Activated CD8-positive, alpha-beta memory T cell treated with anti-CD3 and anti-CD28 coated beads, Interleukin-2, amount 50 U/mL, for 4 hours (primary cell): Measurements from ENCODE around the gene BAZ2B.

Experiments used
- DNase-seq: peaks from one replicate; pipeline ENCODE4 v3.0.0-alpha.2; 2020

BAZ2B gene

DNA sequence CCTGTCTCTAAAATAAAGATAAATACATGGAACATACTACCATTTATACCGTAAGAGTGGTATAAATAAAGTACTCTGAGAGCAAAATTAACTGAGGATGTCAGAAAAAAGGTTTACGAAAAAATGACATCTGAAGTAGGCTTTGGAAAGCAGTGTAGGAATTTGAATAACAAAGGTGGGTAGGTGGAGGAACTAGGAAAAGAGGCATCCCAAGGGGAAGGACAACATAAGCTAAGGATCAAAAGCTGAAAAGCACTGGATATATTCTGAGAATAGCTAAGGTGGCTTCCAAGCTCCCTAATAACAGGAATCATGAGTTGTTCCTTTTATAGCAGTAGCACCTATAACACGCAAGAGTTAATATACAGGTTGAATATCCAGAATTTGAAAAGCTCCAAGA, 91.3 kb downstream of the BAZ2B start:
- no peak for DNase-seq

DNA sequence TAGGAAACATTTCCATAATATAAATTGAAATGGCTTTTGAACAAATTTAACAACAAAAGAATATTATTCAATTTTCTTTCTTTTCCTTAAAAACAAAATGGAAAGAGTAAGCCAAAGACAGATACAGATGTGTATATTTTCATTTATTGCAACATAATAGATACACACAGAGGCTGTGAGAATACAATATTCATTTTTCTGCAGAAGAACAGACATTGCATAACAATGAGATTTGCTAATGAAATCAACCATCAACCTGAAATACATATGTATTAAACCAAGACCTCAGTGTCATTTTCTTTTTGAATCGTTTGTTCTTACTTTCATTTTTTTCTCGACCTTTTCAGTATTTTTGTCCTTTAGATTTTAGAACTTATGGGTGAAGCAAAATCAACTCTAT, 95.1 kb downstream of the BAZ2B start:
- DNase-seq = no peak

DNA sequence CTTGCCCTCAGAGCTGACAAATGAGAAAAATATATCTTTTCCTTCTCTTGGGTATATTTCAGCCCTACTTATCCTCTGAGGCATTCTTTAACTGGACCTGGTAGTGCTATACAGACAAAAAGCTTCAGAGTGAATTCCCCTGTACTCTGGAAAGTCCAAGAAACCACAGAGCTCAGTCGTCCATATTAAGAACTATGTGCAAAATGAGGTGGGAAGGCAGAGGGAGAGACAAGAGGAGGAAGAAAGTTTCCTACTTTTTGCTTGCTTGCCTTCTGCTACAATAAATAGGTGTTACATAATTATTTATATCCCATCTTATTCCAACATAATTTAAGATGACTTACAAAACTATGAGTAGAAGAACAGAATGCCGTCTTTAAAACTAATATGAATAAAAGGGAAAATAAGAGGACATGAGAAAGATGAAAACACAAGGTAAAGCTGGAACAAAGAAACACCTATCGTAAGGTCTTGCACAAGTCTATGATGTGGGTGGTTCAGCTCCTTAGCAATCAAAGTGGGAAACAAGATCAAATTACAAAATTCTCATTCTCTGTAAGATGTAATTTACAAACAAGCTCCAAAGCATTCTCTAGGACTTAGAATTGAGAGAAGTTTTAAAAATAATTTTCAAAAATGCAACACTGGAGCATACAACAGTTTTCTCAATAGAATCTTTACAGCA, 97.9 kb downstream of the BAZ2B start:
- DNase-seq = no peak

DNA sequence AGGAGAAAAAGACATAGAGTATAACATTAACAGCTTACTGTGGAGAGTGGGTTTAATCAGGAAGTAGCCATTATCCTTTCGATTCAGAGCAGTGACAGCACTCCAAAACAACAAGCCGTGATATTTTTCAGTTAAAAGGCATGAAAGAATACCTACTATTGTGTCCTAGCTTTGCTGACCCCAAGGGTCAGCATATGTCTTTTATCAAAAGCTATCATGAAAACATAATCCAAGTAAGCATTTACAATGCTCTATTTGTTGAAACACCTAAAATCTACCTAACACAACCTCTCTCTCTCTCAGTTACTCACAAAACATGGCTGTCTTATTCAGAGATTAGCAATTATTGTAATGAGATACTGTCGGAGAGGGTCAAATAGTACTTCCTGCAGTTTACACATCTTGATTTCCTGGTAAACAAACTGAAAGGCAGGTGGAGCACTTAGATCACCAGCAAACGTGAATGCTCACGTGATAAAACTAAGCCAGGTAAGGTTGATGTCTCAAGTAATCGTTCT, 100.0 kb downstream of the BAZ2B start:
- no peak for DNase-seq

DNA sequence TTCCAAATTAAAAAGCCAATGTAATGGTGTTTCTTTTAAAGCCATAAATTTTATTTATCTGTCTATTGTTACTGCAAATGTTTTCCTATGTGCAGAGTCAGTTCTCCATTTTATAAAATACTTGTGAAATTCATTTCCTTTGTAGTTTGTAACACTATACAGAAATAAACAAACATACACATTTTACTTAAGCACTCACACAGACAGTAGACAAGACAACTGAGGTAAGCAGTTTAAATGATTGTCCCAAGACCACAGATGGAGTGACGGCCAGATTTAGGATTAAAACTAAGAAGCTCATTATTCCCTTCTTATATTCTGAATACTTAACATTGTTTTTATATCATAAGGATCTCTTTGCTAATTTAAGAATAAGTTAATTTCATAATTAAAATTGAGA, 100.9 kb downstream of the BAZ2B start:
- no peak for DNase-seq

DNA sequence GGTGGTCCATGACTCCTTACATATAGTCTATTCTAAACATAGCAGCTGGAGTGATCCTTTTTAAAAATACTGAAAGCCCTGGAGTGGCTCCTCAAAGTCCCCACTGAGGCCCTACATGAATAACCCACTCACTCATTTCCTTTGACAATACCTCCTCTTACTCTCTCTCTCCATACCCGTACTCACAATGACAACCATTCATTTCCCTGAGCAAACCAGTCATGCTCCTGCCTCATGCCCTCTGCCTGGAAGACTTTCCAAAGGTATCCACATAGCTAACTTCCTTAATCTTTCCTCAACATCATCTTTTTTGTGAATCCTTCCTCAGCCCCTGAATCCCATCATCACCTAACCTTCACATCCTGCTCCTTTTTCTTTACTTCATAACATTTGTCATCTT, 102.6 kb downstream of the BAZ2B start:
- no peak for DNase-seq

DNA sequence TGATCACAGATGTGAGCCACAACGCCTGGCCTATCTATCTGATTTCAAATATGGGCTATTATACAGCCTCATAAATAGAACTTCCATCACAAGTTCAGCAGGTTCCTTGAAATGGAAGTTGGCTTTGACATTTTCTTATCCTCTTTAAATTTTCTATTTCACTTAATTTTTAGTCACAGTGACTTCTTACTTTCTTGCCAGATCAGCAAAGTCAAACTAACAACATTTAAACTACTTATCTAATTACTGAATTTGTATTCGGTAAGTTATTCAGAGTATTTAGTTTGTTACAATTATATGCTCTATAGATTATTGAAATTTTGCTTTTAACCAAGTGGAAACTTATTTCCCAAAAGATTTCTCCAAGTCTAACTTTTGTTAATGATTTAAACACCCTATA, 108.2 kb downstream of the BAZ2B start:
- no peak for DNase-seq

DNA sequence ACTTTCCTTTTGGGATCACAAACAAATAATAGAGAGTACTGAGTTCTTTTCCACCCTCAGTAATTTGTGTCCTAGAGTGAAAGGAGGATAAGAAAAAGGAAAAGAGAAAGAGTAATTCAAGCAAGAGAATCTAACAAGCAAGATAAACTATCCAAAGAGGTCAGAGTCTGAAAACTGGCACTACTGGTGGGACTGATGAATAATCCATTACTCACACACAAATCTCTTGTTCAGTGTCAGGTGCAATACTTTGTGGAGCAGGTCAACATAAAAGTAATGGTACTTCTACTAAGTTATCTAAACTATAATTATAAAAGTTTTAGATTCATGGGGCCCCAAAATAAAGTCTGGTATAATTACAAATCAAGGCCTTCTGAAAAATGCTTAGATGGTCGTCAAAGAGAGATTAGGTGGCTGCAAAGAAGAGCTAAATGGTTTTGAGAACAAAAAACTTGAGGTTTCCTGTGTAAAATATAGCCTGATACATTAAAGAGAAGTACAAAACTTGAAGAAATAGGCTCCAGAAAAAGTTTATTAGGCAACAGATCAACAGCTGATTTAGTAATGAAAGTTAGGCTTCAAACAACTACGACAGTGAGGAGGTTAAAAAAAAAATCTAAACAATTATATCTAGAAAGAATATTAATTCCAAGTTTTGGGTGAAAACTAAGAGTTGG, 109.4 kb downstream of the BAZ2B start:
- DNase-seq = no peak

DNA sequence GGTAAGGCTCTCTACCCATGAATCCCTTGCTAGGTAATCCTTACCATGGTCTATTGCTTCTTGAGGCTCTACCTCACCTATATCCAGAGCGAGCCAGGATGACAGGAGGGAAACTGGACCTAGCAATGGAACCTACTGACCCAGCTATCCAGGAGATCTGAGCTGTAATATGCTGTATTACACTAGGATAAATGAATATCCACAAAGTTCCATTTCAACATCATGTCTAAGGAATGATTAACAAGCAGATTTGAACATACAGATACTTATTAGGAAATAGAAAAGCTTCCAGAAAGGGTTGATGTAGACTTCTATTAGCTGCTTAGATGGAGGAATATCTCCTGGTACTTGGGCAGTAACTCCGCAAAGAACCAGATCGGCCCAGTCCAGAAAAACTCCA, 110.1 kb downstream of the BAZ2B start:
- DNase-seq = no peak

DNA sequence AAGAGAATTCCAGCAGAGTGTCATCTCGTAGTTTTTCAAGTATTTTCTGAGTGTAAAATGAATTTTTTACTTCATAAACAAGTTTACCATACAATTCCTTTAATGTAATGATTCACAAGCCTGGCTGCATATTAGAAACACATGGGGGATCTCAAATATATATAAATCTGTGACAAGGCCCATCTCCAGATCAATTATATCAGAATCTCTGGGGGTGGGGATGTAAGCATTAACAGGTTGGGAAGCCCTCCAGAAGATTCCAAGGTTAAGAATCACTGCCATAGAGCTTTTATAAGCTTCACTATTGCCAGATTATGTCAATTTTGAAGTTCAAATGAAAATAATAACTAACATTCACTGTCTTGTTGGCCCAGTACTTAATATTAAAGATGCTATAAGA, 111.2 kb downstream of the BAZ2B start:
- no peak for DNase-seq

DNA sequence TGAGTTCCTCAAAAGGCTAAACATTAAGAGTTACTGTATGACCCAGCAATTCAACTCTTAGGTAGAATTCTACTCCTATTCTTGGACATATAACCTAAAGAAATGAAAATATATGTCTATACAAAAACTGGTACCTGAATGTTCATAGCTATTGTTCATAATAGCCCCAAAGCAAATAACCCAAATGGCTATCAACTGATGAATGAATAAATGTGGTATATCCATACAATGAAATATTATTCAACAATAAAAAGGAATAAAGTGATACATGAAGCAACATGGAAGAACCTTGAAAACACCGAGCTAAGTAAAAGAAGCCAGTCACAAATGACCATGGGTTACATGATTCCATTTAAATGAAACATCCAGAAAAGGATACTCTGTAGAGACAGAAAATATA, 114.6 kb downstream of the BAZ2B start:
- no peak for DNase-seq

DNA sequence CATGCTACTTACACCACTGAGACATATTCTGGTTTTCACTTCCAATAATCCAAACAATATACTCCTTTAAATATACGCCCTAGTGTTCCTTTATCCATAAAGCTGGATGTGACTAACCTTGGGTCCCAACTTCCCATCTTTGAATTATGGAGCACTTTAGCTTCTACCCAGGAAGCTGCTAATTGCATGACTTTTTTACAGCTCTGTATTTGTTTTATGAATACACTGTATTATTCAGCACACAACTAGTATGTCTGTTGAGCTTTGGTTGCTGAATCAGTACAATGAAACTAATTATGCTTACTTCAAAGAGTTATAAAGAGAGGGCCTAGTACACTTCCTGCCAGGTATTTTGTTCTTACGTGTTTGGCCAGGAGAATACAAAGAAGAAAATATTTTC, 118.5 kb downstream of the BAZ2B start:
- DNase-seq = no peak

DNA sequence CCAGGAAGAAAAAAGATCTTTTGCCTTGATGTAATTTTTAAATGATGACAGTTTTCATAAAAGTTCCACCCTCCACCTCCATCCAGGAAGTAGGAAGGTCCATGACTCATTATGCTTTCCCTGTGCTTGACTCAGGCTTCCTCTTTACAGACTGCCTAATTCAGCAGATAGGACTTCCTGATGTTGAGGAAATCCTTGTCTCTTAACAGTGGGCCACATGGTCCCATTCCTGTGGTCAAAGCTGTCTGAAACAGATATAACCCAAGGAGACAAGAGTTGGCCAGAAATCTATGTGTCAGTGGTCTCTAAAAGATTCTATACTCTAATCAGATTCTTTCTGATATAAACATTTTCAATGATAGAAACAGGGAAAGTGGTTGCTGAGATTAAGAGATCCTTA, 119.1 kb downstream of the BAZ2B start:
- DNase-seq = no peak

DNA sequence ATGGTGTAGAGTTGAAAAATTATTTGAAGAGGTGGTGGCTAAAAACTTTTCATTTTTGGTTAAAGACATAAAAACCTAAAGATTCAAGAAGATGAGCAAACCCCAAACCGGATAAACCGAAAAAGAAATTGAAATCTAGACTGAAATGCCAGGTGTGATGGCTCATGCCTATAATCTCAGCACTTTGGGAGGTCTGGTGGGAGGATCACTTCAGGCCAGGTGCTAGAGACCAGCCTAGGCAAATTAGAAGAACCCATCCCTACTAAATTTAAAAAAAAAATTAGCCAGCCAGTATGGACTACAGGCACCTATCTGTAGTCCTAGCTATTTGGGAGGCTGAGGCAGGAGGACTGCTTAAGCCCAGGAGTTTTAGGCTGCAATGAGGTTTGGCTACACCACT, 126.9 kb downstream of the BAZ2B start:
- DNase-seq = no peak

DNA sequence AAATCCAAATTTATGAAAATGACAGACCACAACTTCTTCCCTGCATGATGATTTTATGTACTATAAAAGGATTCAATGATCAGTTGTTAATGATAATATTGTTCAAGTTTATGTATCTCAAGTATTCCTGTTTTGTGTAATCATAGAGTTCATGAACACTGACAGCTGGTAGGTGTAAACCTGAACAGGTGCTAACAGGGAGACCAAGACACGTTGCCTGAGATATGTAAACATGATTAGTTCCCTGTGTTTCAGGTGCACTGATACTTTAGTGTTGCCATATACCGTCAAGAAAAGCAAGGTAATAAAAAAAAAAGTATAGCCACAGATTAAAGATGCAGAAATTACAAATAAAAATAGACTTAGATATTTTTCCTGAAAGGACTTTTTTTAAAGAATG, 131.8 kb downstream of the BAZ2B start:
- no peak for DNase-seq

DNA sequence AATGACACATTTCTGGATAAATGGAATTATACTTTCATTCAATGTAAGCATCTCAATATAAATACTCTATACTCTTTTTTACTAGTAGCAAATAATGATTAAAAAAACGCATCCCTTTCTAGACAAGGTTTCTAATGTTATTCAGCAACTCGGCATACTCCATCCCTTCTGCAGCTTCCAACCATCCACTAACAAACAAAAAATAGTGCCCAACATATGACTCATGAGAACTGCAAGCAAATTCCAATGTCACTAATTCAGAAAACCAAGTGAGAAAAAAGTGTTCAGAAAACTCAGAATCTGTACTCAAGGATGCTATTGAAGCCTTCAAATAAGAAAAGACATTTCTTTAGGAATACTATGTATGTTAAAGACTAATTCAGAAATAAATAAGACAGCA, 140.0 kb downstream of the BAZ2B start:
- no peak for DNase-seq

DNA sequence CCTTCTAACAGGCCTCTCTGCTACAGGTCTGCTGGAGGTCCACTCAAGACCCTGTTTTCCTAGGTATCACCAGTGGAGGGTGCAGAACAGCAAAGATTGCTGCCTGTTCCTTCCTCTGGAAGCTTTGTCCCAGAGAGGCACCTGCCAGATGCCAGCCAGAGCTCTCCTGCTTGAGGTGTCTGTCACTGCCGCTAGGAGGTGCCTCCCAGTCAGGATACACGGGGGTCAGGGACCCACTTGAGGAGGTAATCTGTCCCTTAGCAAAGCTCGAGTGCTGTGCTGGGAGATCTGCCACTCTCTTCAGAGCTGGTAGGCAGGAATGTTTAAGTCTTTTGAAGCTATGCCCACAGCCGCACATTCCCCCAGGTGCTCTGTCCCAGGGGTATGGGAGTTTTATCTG, 140.6 kb downstream of the BAZ2B start:
- DNase-seq = no peak

DNA sequence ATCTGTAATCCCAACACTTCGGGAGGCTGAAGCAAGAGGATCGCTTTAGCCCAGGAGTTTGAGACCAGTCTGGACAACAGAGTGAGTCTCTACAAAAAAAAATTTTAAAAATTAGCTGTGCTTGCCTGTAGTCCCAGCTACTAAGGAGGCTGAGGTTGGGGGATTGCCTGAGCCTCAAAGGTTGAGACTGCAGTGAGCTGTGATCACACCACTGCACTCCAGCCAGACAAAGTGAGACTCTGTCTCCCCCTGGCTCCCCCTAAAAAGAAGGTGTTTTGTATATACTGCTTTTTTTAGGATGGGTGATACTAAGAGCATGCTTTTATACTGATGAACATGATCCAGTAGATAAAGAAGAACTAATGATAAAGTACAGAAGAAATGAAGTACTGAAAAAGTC, 145.0 kb downstream of the BAZ2B start:
- DNase-seq = no peak

DNA sequence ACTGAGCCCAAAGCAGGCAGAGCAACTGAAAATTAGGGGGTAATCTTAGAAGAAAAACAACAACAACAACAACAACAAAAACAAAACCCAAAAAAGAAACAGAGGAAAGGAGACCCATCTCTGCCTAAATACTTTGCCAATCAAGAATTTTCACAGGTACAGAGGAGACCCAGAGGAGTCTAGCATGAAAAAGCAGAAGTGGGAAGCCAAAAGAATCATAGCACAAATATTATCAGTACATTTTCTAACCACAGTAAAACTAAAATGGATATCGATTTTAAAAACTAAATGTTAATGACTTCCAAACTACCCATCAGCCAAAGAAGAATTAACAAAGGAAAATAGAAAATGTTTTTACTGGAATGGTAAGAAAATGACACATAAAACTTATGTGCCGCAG, 148.1 kb downstream of the BAZ2B start:
- DNase-seq = no peak

DNA sequence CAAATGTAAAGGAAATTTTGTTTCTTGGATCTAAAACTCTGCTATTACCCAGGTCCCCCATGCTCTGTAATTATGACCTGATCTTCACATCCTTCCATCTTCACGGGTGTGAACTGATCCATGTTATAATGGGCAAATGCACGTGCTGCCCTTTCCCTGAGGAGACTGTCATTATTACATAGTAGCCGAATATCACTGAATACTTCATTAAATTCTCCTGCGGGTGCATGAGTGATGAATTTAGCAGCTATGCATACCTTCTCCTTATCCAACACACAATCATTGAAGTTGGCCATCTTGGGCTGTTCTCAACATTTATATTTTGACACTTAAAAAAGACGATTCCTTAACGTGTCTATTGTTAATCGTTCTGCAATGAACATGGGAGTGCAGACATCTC, 153.4 kb downstream of the BAZ2B start:
- no peak for DNase-seq

DNA sequence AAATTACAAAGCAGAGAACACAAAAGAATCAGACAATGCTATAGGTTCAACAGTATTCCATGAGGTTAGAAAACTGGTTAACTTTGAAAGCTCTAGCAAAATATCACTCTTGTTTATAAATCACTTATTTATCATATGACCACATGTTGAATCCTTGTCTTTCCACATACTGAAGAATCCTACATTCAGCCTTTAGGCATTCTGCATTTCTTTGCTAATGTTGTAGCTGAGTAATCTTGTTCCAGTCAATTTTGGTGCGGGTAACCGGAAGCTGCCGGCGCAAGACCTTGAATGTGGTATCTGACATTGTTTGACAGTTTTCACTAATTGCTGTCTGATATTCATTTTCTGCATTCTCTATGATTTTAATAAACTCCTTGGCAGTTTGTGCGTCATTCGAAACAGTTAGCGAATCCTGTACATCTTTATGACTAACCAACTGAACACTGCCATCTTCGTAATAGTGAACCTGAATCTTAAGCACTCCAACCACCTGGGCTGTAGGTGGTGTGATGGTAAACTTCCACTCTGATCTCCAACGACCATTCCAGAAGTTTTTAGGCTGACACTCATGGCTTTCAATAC, 154.1 kb downstream of the BAZ2B start:
- DNase-seq = no peak

DNA sequence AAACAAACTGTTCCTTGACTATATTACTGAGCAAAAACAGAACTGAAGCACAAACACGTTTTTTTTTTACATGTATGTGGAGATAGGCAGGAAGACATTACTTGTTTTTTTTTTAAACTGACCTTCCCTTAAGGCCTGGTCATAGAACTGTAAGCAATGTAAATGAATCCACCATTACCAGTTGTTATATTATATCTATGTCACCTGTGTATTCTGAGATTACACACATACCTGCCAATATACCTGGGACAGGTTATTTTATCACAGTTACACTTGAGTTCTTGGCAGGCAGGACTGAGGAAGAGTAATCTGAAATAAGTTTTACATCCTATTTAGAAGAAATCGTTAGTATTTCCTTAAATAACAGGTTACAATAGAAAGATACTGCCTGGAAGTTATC, 155.3 kb downstream of the BAZ2B start:
- no peak for DNase-seq

DNA sequence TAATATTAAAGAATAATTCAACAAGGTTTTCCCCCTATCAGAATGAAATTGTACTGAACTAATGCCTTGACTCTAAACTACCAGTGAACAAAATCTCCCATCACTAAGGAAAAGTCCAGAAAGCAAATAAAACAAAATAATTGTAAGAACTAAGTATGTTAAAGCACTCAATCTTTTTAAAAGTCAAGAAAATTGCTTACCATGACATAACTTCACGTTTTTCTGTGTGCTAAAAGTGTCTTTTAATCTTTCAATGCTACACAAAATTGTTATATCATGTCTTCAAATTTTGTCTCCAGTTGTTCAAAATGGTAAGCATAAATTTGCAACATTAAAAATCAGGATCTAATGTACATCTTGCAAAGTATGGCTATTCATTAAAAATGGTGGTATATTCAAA, 156.1 kb downstream of the BAZ2B start:
- DNase-seq = no peak

DNA sequence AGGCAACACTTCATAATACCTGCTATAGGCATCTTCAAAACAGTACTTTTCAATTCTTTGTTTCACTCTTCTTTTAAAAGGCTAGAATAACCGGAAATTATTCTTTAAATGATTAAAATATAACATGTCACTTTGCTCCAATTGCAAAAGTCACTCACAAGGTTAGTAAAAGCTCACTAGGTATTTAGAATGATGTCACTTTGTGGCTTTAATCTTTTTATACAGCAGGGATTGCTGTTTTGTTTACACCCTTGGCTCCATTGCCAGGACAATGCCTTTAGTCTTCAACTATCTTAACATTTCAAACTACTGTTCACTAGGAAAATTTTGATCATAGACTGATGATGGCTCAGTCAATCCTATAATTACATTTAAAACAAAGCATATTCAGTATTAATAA, 157.1 kb downstream of the BAZ2B start:
- DNase-seq = no peak

DNA sequence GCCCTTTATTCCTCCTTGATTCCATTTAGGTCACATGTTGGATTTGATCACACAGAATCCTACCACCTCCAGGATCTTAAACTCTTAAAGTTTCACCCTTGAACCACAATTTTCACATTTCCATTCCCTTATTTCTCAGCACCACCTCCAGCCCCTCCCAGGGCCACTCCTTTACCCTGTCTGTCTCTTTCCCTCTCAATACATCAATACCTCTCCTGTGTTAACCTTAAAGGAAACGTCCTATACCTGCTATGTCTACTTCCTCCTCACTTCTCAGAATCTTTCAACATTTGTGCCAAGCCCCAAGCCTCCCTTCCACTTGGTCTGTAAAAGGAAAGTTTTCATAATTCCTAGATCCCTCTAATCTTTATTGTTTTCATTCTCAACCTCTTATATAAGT, 158.8 kb downstream of the BAZ2B start:
- no peak for DNase-seq
